OCI-LY1 (cell line): ENCODE measurements around the gene MEIOSIN.

Source experiments
- EZH2 ChIP-seq: fragments of 200-600 bp; sonication (generic), shearing (Covaris generic); IDR thresholded peaks from 2 replicates; pipeline ENCODE4 v1.8.0; 2017; ENCODE audit warnings: borderline replicate concordance, mixed run types, mild to moderate bottlenecking, antibody characterized with exemption, low read length, moderate library complexity, mixed read lengths
- TF ChIP-seq, protein P1 (sequence below): fragments of 200-600 bp; sonication (generic), shearing (Covaris generic); IDR thresholded peaks from 2 replicates; pipeline ENCODE4 v1.5.1; 2017; ENCODE audit warnings: mild to moderate bottlenecking, antibody characterized with exemption, low read length, moderate library complexity, mixed read lengths

DNA sequence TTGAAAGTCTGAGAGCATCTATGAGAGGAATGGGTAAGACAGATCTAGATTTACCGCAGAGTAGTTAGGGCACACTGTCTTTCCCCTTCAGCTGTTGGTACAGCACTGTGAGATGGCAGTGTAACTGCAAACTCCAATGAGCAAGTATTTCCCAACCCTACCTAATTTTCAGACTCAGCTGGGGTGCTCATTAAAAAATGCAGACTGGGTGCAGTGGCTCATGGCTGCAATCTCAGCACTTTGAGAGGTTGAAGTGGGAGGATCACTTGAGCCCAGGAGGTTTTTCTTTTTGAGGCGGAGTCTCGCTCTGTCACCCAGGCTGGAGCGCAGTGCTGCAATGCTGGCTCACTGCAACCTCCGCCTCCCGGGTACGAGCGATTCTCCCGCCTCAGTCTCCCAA, 28.1 kb upstream of the MEIOSIN start:
- TF ChIP-seq, protein P1, sequence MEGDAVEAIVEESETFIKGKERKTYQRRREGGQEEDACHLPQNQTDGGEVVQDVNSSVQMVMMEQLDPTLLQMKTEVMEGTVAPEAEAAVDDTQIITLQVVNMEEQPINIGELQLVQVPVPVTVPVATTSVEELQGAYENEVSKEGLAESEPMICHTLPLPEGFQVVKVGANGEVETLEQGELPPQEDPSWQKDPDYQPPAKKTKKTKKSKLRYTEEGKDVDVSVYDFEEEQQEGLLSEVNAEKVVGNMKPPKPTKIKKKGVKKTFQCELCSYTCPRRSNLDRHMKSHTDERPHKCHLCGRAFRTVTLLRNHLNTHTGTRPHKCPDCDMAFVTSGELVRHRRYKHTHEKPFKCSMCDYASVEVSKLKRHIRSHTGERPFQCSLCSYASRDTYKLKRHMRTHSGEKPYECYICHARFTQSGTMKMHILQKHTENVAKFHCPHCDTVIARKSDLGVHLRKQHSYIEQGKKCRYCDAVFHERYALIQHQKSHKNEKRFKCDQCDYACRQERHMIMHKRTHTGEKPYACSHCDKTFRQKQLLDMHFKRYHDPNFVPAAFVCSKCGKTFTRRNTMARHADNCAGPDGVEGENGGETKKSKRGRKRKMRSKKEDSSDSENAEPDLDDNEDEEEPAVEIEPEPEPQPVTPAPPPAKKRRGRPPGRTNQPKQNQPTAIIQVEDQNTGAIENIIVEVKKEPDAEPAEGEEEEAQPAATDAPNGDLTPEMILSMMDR, result no peak
- no peak for TF ChIP-seq EZH2
